IMR-90 (cell line): ENCODE measurements around the gene SAMD8. TPM values are rescaled to one million over a fixed set of nuclear protein-coding genes. Genes with fewer than 3 reads are reported as not detected.

Experiments used
- ATAC-seq: fragments of 200-7000 bp; cut with Tn5 transposase; 2 replicates; pipeline ENCODE4 v1.9.1; 2020; ENCODE audit warnings: low read depth, mild to moderate bottlenecking, moderate library complexity
- BruUV-seq: library from RNA; stranded (reverse); fragments of 400-500 nt; replicated peaks from 2 replicates; lab custom pipeline; 2021; lab: Mats Ljungman, UMichigan
- CTCF ChIA-PET: fragments of 300-600 bp; formaldehyde crosslinking; extraction: SDS; loops from one replicate; lab custom pipeline; 2021; ENCODE audit warnings: antibody characterized with exemption; lab: Yijun Ruan, JAX
- POLR2A ChIA-PET: fragments of 300-600 bp; sonication (Branson Sonifier 250); formaldehyde crosslinking; loops from one replicate; lab custom pipeline; 2022; ENCODE audit warnings: antibody characterized with exemption; ENCODE audit not compliant: unreplicated experiment; lab: Charles Lee
- DNase-seq: peaks from one replicate; pipeline ENCODE4 v3.0.0; 2013
- H2AFZ ChIP-seq: replicated peaks from 2 replicates; pipeline ENCODE3; 2013; ENCODE audit warnings: low read length, mild to moderate bottlenecking; ENCODE audit not compliant: poor library complexity
- H2AK5ac ChIP-seq: 2 replicates; pipeline ENCODE4 v1.6.1; 2013; ENCODE audit warnings: low read depth, low read length, inconsistent platforms
- H2AK9ac ChIP-seq: replicated peaks from 2 replicates; pipeline ENCODE3; 2013; ENCODE audit warnings: mild to moderate bottlenecking, low read depth, low read length, moderate library complexity; ENCODE audit not compliant: poor library complexity
- H2BK120ac ChIP-seq: 2 replicates; pipeline ENCODE4 v1.6.1; 2013; ENCODE audit warnings: low read depth, low read length, inconsistent platforms
- H2BK15ac ChIP-seq: 3 replicates; pipeline ENCODE4 v1.6.1; 2013; ENCODE audit warnings: low read depth, low read length, inconsistent platforms
- H2BK20ac ChIP-seq: 2 replicates; pipeline ENCODE4 v1.6.1; 2013; ENCODE audit warnings: low read depth, mild to moderate bottlenecking, inconsistent platforms, low read length, moderate library complexity
- H2BK5ac ChIP-seq: 2 replicates; pipeline ENCODE4 v1.6.1; 2013; ENCODE audit warnings: mild to moderate bottlenecking, low read depth, low read length, inconsistent platforms; ENCODE audit not compliant: poor library complexity, severe bottlenecking
- H3K14ac ChIP-seq: replicated peaks from 2 replicates; pipeline ENCODE4 v1.6.1; 2013; ENCODE audit warnings: low read depth, low read length, inconsistent platforms
- H3K18ac ChIP-seq: 2 replicates; pipeline ENCODE4 v1.6.1; 2013; ENCODE audit warnings: low read depth, low read length, control low read depth
- H3K23ac ChIP-seq: 2 replicates; pipeline ENCODE4 v1.6.1; 2013; ENCODE audit warnings: low read depth, low read length, inconsistent platforms
- H3K27ac ChIP-seq: 2 replicates; pipeline ENCODE4 v1.5.1; 2013; ENCODE audit warnings: mild to moderate bottlenecking, control low read depth, low read length; ENCODE audit not compliant: insufficient read depth
- H3K27me3 ChIP-seq: 2 replicates; pipeline ENCODE4 v1.6.1; 2013; ENCODE audit warnings: low read length; ENCODE audit not compliant: control insufficient read depth, insufficient read depth
- H3K36me3 ChIP-seq: 2 replicates; pipeline ENCODE4 v1.6.1; 2013; ENCODE audit warnings: low read length, mixed read lengths; ENCODE audit not compliant: control insufficient read depth, insufficient read depth
- H3K4ac ChIP-seq: 2 replicates; pipeline ENCODE4 v1.6.1; 2013; ENCODE audit warnings: low read depth, low read length, inconsistent platforms
- H3K4me1 ChIP-seq: 2 replicates; pipeline ENCODE4 v1.6.1; 2013; ENCODE audit warnings: low read length, mixed read lengths; ENCODE audit not compliant: control insufficient read depth, insufficient read depth
- H3K4me2 ChIP-seq: 2 replicates; pipeline ENCODE4 v1.6.1; 2013; ENCODE audit warnings: low read depth, mild to moderate bottlenecking, control low read depth, low read length, moderate library complexity
- H3K4me3 ChIP-seq: 2 replicates; pipeline ENCODE4 v1.5.1; 2013; ENCODE audit warnings: low read depth, mild to moderate bottlenecking, control low read depth, low read length, moderate library complexity; ENCODE audit not compliant: insufficient read depth
- H3K56ac ChIP-seq: 2 replicates; pipeline ENCODE4 v1.6.1; 2013; ENCODE audit warnings: low read length, inconsistent platforms; ENCODE audit not compliant: insufficient read depth; ENCODE audit errors: extremely low read depth
- H3K79me1 ChIP-seq, 2 experiments: 2 replicates each; pipeline ENCODE4 v1.6.1; 2013; ENCODE audit warnings: low read length in 2 of 2, inconsistent platforms in 1 of 2, low read depth in 1 of 2
- H3K9ac ChIP-seq: 2 replicates; pipeline ENCODE4 v1.6.1; 2013; ENCODE audit warnings: low read depth, low read length, control low read depth
- H3K9me1 ChIP-seq: 2 replicates; pipeline ENCODE4 v1.6.1; 2013; ENCODE audit warnings: low read length, inconsistent platforms; ENCODE audit not compliant: insufficient read depth
- H3K9me3 ChIP-seq: 2 replicates; pipeline ENCODE4 v1.6.1; 2013; ENCODE audit warnings: low read length; ENCODE audit not compliant: control insufficient read depth, insufficient read depth
- H4K20me1 ChIP-seq: 2 replicates; pipeline ENCODE4 v1.6.1; 2013; ENCODE audit warnings: low read length, inconsistent platforms; ENCODE audit not compliant: insufficient read depth
- H4K5ac ChIP-seq: 2 replicates; pipeline ENCODE4 v1.6.1; 2013; ENCODE audit warnings: mild to moderate bottlenecking, low read depth, low read length, control low read depth
- H4K8ac ChIP-seq, 2 experiments: 2 replicates each; pipeline ENCODE4 v1.6.1; 2013; ENCODE audit warnings: low read depth in 2 of 2, low read length in 2 of 2, control low read depth in 1 of 2, inconsistent platforms in 1 of 2
- H4K91ac ChIP-seq: 2 replicates; pipeline ENCODE4 v1.6.1; 2013; ENCODE audit warnings: low read depth, low read length, inconsistent platforms; ENCODE audit not compliant: insufficient read depth
- BHLHE40 ChIP-seq: fragments of 150-350 bp; IDR thresholded peaks from 2 replicates; pipeline ENCODE4 v1.6.1; 2016; ENCODE audit warnings: mild to moderate bottlenecking, low read depth, low read length
- CEBPB ChIP-seq: IDR thresholded peaks from 2 replicates; pipeline ENCODE4 v1.6.1; 2012; ENCODE audit warnings: low read depth, low read length, improper control_type of control experiment
- CHD1 ChIP-seq: IDR thresholded peaks from 2 replicates; pipeline ENCODE4 v1.6.1; 2012; ENCODE audit warnings: low read depth, low read length, improper control_type of control experiment
- FOS ChIP-seq: fragments of 150-350 bp; IDR thresholded peaks from 2 replicates; pipeline ENCODE4 v1.6.1; 2016; ENCODE audit warnings: low read depth, low read length
- MAFK ChIP-seq: IDR thresholded peaks from 2 replicates; pipeline ENCODE4 v1.6.1; 2012; ENCODE audit warnings: low read depth, low read length, improper control_type of control experiment
- MAZ ChIP-seq: IDR thresholded peaks from 2 replicates; pipeline ENCODE4 v1.6.1; 2012; ENCODE audit warnings: low read depth, mild to moderate bottlenecking, low read length, improper control_type of control experiment, moderate library complexity, borderline replicate concordance
- MXI1 ChIP-seq: IDR thresholded peaks from 2 replicates; pipeline ENCODE4 v1.6.1; 2012; ENCODE audit warnings: low read depth, mild to moderate bottlenecking, low read length, moderate library complexity, borderline replicate concordance
- NFE2L2 ChIP-seq: fragments of 150-350 bp; IDR thresholded peaks from 2 replicates; pipeline ENCODE4 v1.6.1; 2016; ENCODE audit warnings: low read depth, mild to moderate bottlenecking, low read length
- POLR2A ChIP-seq: IDR thresholded peaks from 2 replicates; pipeline ENCODE4 v1.6.1; 2012; ENCODE audit warnings: mild to moderate bottlenecking, low read depth, low read length
- RAD21 ChIP-seq: IDR thresholded peaks from 2 replicates; pipeline ENCODE4 v1.6.1; 2012; ENCODE audit warnings: low read length, improper control_type of control experiment
- RCOR1 ChIP-seq: IDR thresholded peaks from 2 replicates; pipeline ENCODE4 v1.6.1; 2012; ENCODE audit warnings: mild to moderate bottlenecking, low read length, improper control_type of control experiment; ENCODE audit not compliant: insufficient replicate concordance
- RFX5 ChIP-seq: IDR thresholded peaks from 2 replicates; pipeline ENCODE4 v1.8.0; 2012; ENCODE audit warnings: low read depth, mild to moderate bottlenecking, low read length, moderate library complexity
- SMC3 ChIP-seq: fragments of 150-350 bp; IDR thresholded peaks from 2 replicates; pipeline ENCODE4 v1.6.1; 2016; ENCODE audit warnings: low read depth, mild to moderate bottlenecking, antibody characterized with exemption, low read length, moderate library complexity
- WGBS, 2 experiments: methylation state at CpG; one replicate each; pipeline versions ENCODE4 v1.1.5 to v1.1.7; 2013; ENCODE audit warnings: missing lambda C conversion rate in 2 of 2; ENCODE audit not compliant: insufficient read length in 1 of 2; ENCODE audit errors: extremely low coverage in 2 of 2; 5-methylcytosine and 5-hydroxymethylcytosine counted together
- dilution Hi-C: fragments of 300-500 bp; cut with HindIII; formaldehyde crosslinking; loops from one replicate; pipeline ENCODE4 v1.14.3; 2018; ENCODE audit warnings: low sequenced_read_pairs; ENCODE audit not compliant: unreplicated experiment
- in situ Hi-C: fragments of 300-500 bp; cut with MboI; formaldehyde crosslinking; loops from 3 replicates; pipeline ENCODE4 v1.14.3; 2019; ENCODE audit warnings: low sequenced_read_pairs, inconsistent platforms, mixed read lengths
- intact Hi-C: fragments of 100-400 bp; cut with micrococcal nuclease; formaldehyde crosslinking; loops from 2 replicates; pipeline ENCODE4 v1.10.0; 2022
- polyA plus RNA-seq, 3 experiments: library from polyadenylated mRNA; depleted of rRNA; stranded (reverse); fragments of >200 nt; gene quantifications; 2 replicates each; pipeline ENCODE4 v1.2.3, GENCODE V29; 2012; ENCODE audit warnings: low replicate concordance in 1 of 3
- total RNA-seq: library from RNA; depleted of rRNA; stranded (reverse); fragments of >200 nt; gene quantifications from 2 replicates; pipeline ENCODE4 v1.2.3, GENCODE V29; 2012
- TF ChIP-seq, protein P1 (sequence below): conservative IDR thresholded peaks from 2 replicates; pipeline ENCODE4 v1.5.1; 2012; ENCODE audit warnings: mild to moderate bottlenecking, low read depth, low read length, improper control_type of control experiment
- TF ChIP-seq, protein P2 (sequence below): fragments of 150-350 bp; IDR thresholded peaks from 2 replicates; pipeline ENCODE4 v1.6.1; 2016; ENCODE audit warnings: low read depth, mild to moderate bottlenecking, low read length, moderate library complexity, borderline replicate concordance

The SAMD8 gene
- total and polyA plus RNA-seq, 2 of the 4 experiments (the other 2 are of a cell fraction): 10.1 to 28.7 TPM

DNA sequence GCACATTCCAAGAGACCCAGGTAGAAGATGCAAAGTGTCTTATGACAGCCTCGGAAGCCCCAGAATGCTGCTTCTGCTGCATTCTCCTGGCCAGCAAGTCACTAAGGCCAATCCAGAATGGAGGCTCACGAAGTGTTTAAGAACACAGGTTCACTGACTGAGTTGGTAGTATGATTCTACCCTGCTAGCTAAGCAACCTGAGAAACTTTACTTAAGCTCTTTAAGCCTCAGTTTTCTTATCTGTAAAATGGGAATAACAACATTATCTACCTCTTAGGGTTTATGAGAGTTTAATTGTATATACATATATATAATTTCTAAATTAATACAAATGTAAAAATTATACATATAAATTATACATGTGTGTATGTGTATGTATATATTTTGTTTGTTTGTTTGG is 22.8 kb upstream of the SAMD8 start:
- H3K9ac ChIP-seq: no peak overlapping the region
- intact Hi-C loops: no loop called here
- no peaks in the 10 kb centered on the region for H3K9me3 ChIP-seq
- H3K4ac ChIP-seq: no peak overlapping the region
- ATAC-seq (no peak), DNase-seq (no peak)
- no peak overlapping the region for H2BK15ac ChIP-seq
- H2BK120ac ChIP-seq: no peak overlapping the region
- H2BK5ac ChIP-seq: no peak overlapping the region
- H2BK20ac ChIP-seq: no peak overlapping the region
- ChIA-PET POLR2A (no interaction called here), CTCF (no interaction called here)
- H4K5ac ChIP-seq: no peak overlapping the region
- H3K79me1 ChIP-seq: no peaks in the 10 kb centered on the region
- H3K14ac ChIP-seq: no peak overlapping the region
- H4K91ac ChIP-seq: no peak overlapping the region
- no peak overlapping the region for H3K4me2 ChIP-seq
- H2AK5ac ChIP-seq: no peak overlapping the region
- in situ Hi-C loops: no loop called here
- no peak overlapping the region for H3K23ac ChIP-seq
- peaks cover 9% of the 10 kb centered on the region; the same call in 1 of the 2 replicates for H3K4me1 ChIP-seq
- no TSS peak for BruUV-seq
- no peak overlapping the region for H2AFZ ChIP-seq
- no peak overlapping the region for H3K56ac ChIP-seq
- WGBS, 2 experiments: no CpG with 5 or more reads among the region's 2 CpGs
- H3K36me3 ChIP-seq: no peaks in the 10 kb centered on the region
- H3K27me3 ChIP-seq: peaks cover 4% of the 10 kb centered on the region
- dilution Hi-C loops: no loop called here
- no peaks in the 10 kb centered on the region for H3K9me1 ChIP-seq
- no peak overlapping the region for H3K18ac ChIP-seq
- H3K27ac ChIP-seq: no peak overlapping the region
- no peak for TF ChIP-seq NFE2L2
- TF ChIP-seq, protein P1, sequence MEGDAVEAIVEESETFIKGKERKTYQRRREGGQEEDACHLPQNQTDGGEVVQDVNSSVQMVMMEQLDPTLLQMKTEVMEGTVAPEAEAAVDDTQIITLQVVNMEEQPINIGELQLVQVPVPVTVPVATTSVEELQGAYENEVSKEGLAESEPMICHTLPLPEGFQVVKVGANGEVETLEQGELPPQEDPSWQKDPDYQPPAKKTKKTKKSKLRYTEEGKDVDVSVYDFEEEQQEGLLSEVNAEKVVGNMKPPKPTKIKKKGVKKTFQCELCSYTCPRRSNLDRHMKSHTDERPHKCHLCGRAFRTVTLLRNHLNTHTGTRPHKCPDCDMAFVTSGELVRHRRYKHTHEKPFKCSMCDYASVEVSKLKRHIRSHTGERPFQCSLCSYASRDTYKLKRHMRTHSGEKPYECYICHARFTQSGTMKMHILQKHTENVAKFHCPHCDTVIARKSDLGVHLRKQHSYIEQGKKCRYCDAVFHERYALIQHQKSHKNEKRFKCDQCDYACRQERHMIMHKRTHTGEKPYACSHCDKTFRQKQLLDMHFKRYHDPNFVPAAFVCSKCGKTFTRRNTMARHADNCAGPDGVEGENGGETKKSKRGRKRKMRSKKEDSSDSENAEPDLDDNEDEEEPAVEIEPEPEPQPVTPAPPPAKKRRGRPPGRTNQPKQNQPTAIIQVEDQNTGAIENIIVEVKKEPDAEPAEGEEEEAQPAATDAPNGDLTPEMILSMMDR: no peak
- TF ChIP-seq POLR2A: no peak
- TF ChIP-seq CHD1: no peak
- no peak for TF ChIP-seq RFX5
- TF ChIP-seq, protein P2, sequence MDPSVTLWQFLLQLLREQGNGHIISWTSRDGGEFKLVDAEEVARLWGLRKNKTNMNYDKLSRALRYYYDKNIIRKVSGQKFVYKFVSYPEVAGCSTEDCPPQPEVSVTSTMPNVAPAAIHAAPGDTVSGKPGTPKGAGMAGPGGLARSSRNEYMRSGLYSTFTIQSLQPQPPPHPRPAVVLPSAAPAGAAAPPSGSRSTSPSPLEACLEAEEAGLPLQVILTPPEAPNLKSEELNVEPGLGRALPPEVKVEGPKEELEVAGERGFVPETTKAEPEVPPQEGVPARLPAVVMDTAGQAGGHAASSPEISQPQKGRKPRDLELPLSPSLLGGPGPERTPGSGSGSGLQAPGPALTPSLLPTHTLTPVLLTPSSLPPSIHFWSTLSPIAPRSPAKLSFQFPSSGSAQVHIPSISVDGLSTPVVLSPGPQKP: no peak
- TF ChIP-seq BHLHE40: no peak
- no peak for TF ChIP-seq MAFK
- TF ChIP-seq CEBPB: no peak
- no peak for TF ChIP-seq FOS
- no peak for TF ChIP-seq SMC3
- TF ChIP-seq RCOR1: no peak
- TF ChIP-seq MAZ: no peak
- TF ChIP-seq MXI1: no peak
- no peak for TF ChIP-seq RAD21
- H4K8ac ChIP-seq: no peak overlapping the region
- H4K20me1 ChIP-seq: no peaks in the 10 kb centered on the region
- no peak overlapping the region for H3K4me3 ChIP-seq
- no peak overlapping the region for H2AK9ac ChIP-seq
